ENCODE data around the gene MORN4.

The MORN4 gene

DNA sequence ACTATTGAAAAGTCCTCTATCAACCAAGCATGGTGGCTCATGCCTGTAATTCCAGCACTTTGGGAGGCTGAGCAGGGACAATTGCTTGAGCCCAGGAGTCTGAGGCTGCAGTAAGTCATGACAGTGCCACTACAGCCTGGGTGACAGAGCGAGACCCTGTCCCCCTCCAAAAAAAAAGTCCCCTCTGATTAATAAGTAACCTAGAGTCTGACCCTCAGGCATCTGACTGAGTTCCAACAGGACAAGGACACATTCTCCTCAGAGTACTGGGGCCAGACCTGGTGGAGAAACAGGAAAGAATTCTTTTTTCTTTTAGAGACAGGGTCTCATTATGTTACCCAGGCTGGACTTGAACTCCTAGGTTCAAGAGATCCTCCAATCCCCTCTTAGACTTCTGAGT is 10.0 kb downstream of the MORN4 start:
- TF ChIP-seq, protein P1, sequence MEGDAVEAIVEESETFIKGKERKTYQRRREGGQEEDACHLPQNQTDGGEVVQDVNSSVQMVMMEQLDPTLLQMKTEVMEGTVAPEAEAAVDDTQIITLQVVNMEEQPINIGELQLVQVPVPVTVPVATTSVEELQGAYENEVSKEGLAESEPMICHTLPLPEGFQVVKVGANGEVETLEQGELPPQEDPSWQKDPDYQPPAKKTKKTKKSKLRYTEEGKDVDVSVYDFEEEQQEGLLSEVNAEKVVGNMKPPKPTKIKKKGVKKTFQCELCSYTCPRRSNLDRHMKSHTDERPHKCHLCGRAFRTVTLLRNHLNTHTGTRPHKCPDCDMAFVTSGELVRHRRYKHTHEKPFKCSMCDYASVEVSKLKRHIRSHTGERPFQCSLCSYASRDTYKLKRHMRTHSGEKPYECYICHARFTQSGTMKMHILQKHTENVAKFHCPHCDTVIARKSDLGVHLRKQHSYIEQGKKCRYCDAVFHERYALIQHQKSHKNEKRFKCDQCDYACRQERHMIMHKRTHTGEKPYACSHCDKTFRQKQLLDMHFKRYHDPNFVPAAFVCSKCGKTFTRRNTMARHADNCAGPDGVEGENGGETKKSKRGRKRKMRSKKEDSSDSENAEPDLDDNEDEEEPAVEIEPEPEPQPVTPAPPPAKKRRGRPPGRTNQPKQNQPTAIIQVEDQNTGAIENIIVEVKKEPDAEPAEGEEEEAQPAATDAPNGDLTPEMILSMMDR (IDR thresholded peaks at IDR 0.05; ENCODE audit: low read depth, low read length) = no peak
- Histone ChIP-seq H3K36me3 (no peaks in the 10 kb centered on the region), H3K4me3 (ENCODE audit: low read depth, low read length) (no peak overlapping the region), H3K4me1 (no peaks in the 10 kb centered on the region), H3K27me3 (no peaks in the 10 kb centered on the region), H3K9me3 (no peaks in the 10 kb centered on the region)
- DNase-seq = no peak

DNA sequence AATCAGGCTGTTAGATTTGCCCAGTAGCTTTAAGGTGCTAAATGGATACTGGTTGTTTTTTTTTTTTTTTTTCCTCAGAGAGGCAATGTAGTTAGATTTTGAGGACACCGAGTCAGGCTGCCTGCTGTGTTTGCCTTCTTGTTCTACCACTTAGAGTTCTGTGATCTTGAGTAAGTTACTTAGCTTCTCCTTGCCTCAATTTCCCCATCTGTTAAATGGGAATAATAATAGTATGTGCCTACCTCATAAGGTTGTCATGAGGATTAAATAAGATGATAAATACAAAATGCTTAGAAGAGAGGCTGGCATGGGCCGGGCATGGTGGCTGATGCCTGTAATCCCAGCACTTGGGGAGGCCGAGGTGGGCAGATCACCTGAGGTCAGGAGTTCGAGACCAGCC is 14.6 kb downstream of the MORN4 start:
- no peaks in the 10 kb centered on the region for H3K4me1 ChIP-seq
- no peaks in the 10 kb centered on the region for H3K9me3 ChIP-seq
- no peak overlapping the region for H3K4me3 ChIP-seq (ENCODE audit: low read depth, low read length)
- TF ChIP-seq, protein P1 (IDR thresholded peaks at IDR 0.05; ENCODE audit: low read depth, low read length) = no peak
- no peak for DNase-seq
- H3K27me3 ChIP-seq = no peaks in the 10 kb centered on the region
- no peaks in the 10 kb centered on the region for H3K36me3 ChIP-seq

DNA sequence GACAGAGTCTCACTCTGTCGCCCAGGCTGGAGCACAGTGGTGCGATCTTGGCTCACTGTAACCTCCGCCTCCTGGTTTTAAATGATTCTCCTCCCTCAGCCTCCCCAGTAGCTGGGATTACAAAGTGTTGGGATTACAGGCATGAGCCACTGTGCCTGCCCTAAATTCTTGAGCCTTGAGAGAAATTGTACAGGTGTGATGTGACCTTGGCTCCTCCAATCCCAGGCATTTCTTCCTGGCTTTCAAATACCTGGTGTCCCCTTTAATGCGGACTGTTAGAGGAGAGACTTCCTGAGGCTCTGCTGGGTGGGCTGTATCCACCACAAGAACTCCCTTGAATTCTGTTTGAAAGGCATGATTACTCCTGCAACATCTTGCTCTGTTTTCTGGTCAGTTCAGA is 15.0 kb downstream of the MORN4 start:
- no peak for DNase-seq
- Histone ChIP-seq H3K4me1 (no peaks in the 10 kb centered on the region), H3K36me3 (no peaks in the 10 kb centered on the region), H3K27me3 (no peaks in the 10 kb centered on the region), H3K4me3 (ENCODE audit: low read depth, low read length) (no peak overlapping the region), H3K9me3 (no peaks in the 10 kb centered on the region)
- TF ChIP-seq, protein P1 (IDR thresholded peaks at IDR 0.05; ENCODE audit: low read depth, low read length) = no peak

DNA sequence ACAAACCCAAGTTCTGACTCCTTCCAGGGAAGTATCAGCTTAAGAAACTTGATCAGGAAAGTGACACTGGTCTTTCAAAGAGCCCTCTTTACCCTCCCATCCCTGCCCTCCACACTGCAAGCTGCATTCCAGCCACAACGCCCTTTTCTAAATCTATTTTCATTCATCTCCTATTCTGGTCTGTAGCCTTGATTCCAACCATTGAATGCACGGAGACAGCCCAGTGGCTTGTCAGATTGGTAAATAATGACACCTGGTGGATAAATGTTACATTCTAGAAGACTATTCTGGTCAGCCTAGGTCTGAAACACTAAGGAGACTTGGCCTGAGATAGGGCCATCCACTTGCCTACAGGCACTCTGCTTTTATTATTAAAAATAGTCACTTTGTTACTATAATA is 20.9 kb downstream of the MORN4 start:
- Histone ChIP-seq H3K4me3 (ENCODE audit: low read depth, low read length) (no peak overlapping the region), H3K4me1 (no peaks in the 10 kb centered on the region), H3K36me3 (no peaks in the 10 kb centered on the region), H3K27me3 (no peaks in the 10 kb centered on the region), H3K9me3 (no peaks in the 10 kb centered on the region)
- TF ChIP-seq, protein P1 (IDR thresholded peaks at IDR 0.05; ENCODE audit: low read depth, low read length) = peak; percentile 47
- no peak for DNase-seq

DNA sequence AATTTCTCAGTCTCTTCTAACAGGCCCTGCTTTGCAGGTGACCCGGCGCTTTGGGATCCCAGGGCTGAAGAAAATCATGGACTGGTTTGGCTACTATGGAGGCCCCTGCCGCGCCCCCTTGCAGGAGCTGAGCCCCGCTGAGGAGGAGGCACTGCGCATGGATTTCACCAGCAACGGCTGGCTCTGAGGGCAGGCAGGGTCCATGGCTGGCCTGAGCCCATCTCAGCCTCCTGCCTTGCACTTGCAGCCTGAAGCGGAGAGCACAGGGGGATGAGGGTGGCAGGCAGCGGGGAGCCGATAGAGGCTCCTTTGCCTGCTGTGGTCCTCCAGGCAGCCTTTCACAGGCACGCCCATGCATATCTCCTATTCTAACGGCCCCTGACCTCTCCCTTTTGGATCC is 21.8 kb downstream of the MORN4 start:
- TF ChIP-seq, protein P1 (IDR thresholded peaks at IDR 0.05; ENCODE audit: low read depth, low read length) = no peak
- no peaks in the 10 kb centered on the region for H3K4me1 ChIP-seq
- H3K9me3 ChIP-seq = no peaks in the 10 kb centered on the region
- DNase-seq = no peak
- H3K36me3 ChIP-seq = no peaks in the 10 kb centered on the region
- H3K4me3 ChIP-seq (ENCODE audit: low read depth, low read length) = no peak overlapping the region
- no peaks in the 10 kb centered on the region for H3K27me3 ChIP-seq

DNA sequence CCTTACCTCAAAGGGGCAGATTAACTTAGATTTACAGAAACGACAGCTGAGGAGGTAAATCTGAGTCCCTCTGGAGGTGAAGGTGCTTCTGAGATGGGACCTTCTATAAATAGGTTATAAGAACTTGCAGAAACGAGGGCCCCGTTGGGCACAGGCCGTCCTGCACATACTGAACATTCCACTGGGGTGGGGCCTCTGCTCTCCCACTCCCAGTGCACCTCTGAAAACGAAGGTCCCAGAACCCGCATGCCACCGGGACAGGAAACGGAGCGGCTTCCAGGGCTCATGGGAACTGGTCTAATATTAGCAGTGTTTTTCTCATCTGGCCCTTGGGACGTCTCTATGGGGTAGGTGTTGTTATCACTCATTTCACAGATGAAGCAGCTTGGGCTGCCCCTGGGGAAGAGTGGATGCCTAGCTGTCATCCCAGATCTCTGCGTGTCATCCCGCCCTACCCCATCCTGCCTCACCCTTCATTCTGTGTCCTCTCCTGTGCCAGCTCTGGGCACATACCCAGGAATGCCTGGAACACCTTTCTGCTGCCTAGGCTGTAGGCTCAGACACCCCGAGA is 24.2 kb downstream of the MORN4 start:
- Histone ChIP-seq H3K9me3 (no peaks in the 10 kb centered on the region), H3K36me3 (no peaks in the 10 kb centered on the region), H3K4me3 (ENCODE audit: low read depth, low read length) (no peak overlapping the region), H3K4me1 (no peaks in the 10 kb centered on the region), H3K27me3 (no peaks in the 10 kb centered on the region)
- no peak for DNase-seq
- TF ChIP-seq, protein P1 (IDR thresholded peaks at IDR 0.05; ENCODE audit: low read depth, low read length) = no peak

All from BE2C (cell line).